ENCODE data around the gene TTC38. TPM values are rescaled to one million over a fixed set of nuclear protein-coding genes. Genes with fewer than 3 reads are reported as not detected.

Gene TTC38
- total RNA-seq: 25.9 and 46.5 TPM in 2 replicates

DNA sequence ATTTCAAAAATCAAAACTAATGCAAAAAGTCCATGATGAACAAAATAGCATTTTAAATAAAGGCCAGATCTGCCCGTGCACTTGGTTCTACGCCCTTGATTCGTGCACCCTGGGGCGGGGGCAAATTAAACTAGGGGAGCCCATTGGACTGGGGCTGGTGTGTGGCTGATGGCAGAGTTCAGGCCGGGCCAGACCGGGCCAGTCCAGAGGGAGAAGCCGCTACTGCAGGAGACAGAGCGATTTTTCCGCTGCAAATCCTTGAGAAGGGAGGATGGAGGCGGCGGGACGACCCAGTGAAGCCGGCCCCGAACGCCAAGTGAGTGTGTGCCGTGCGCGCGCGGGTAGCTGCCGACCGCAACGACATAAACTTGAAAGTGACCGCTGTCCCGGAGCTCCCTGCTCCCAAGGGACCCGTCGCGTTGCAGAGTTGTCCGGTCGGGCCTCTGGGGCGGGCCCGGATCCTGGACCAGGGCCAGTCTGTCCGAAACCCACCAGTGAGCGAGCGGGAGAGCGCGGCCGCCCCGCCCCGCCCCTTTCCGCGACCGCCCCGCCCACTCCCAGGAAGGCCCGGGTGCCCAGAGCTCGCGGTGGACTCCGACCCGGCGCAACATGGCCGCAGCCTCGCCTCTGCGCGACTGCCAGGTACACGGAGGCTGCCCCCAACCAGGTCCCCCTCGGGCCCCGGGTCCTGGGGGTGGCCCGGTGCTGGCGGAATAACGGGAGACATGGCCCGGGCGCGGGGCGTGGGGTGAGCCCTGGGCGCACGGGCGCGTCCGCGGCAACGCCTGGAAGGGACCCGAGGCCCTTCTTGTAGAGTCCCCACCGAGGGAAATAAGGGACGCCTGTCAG is at the start of gene TTC38:
TSS of gene TTC38 (plus strand) at position 578 of the 849 bp plus-strand sequence. CDS start at position 610, 32 bp downstream.

GRCh38 chr22:46250035-46250782 is 17.6 kb upstream of the TTC38 start, which contains the start of gene CDPF1:
Gene CDPF1, minus strand, starts transcription at chr22:46250293. Its CDS starts 2,009 bp downstream, at chr22:46248284.

GRCh38 chr22:46263216-46263590 is 4.6 kb upstream of the TTC38 start, which contains the start of gene PKDREJ:
Gene PKDREJ, minus strand, starts transcription at chr22:46263343. Its CDS starts 21 bp downstream, at chr22:46263322.

DNA sequence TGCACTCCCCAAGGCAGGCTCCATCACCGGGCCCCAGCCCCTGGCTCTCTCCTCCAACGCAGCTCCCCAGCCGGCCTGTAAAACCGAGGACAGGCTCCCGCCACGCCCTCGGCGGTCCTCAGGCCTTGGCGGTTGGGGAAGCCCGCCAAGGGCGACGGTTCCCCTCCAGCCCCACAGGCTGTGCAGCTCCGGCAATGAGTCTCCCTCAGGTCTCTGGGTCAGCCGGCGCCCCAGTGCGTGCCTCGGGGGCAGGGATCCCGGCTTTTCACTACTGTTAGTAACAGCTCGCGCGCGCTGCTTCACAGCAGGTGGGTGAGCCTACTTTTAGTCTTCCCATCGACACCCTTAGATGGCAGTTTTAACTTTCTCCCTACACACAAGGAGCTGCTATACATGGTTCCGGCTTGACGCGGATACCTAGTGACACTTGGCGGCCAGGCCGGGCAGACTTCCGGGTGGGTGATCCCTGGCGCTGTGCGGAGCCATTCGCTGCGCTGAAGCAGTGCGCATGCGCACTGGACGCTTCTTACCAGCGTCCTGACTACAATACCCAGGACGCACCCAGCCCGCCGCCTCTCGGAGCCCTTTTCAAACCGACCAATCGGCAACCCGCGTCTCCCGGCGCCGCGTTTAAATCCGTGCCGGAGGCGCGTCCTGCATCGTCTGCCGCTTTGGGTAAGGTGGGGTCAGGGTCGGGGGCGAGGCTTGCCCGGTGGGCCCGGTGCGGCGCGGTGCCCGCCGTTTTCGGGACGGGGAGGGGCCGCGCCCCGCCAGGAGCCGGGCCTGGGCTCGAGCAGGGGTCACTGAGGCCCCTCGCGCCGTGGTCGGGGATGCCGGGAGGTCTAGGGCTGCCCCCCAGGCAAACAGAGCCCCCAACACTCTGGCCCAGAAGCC is 28.7 kb downstream of the TTC38 start, which contains the start of gene GTSE1:
TSS of gene GTSE1 (plus strand) at position 614 of the 894 bp plus-strand sequence. CDS start 531 bp downstream, outside the sequence.

DNA sequence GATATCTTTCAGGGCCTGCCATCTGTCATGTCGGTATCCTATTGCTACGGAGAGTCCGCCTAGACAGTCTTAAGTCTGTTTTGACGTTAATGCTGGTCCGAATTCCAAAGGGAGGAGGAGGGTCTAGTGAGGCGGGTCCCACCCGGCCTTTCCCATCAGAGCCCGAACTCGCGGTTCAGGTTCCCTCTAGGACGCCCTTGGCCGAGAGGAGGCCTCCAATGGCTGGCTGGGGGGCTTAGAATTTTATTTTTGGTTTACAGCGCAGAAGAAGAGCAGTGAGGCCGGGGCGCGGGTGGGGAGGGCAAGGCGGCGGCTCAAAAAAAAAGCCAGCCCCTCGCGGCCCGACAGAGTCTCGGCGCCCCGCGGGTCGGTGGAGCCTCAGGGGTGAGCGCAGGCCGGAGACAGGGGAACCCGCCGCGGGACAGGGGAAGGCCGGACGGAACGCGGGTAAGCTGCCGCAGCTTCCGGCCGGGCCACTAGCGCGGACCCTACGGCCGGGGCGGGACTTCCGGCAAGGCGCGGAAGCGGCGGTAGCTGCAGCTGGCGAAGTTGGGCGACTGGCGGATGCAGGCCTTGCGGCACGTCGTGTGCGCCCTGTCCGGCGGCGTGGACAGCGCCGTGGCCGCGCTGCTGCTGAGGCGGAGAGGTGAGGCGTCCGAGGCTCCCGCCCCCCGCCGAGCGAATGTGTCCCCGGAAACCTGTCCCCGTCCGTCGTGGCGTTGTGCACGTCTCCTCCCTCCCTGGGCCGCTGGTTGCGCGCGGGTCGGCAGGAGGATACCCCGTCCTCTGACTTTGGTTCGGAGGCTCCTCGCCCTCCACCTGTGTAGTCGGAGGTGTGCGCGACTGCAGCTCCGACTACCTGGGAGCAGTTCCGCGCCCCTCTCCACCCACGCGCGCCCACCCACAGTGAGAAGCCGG is 67.7 kb downstream of the TTC38 start, which contains the start of gene TRMU:
TSS of gene TRMU (plus strand) at position 514 of the 918 bp plus-strand sequence. CDS start at position 565, 51 bp downstream.

Other genes starting within 250 kb of the TTC38 start
- gene PPARA, start 117.5 kb upstream of the TTC38 start, total RNA-seq: 4.9 and 7.3 TPM in 2 replicates
- gene CDPF1, start 17.7 kb upstream of the TTC38 start, total RNA-seq: 18.0 and 23.0 TPM in 2 replicates
- gene PKDREJ, start 4.7 kb upstream of the TTC38 start, total RNA-seq: under 0.01 TPM in 1 of 2 replicates, not detected in the other
- 5.9 and 12.4 TPM in 2 replicates for gene GTSE1, start 28.9 kb downstream of the TTC38 start, total RNA-seq
- 24.6 and 41.8 TPM in 2 replicates for gene TRMU, start 67.7 kb downstream of the TTC38 start, total RNA-seq